Measurements from ENCODE around the gene TRIM5. TPM values are rescaled to one million over a fixed set of nuclear protein-coding genes. Genes with fewer than 3 reads are reported as not detected.

The TRIM5 gene
- total and polyA plus RNA-seq, 9 donors = 11.8 to 35.8 (median 24.5) TPM

- H3K4me3 ChIP-seq = no peak overlapping the region
- TF ChIP-seq POLR2A (IDR thresholded peaks at IDR 0.05) = no peak
- no peak for TF ChIP-seq CTCF (IDR thresholded peaks at IDR 0.05)
- TF ChIP-seq EP300 (IDR thresholded peaks at IDR 0.05) = no peak
- no peak overlapping the region for H3K27ac ChIP-seq
- no peak for DNase-seq
- no peaks in the 10 kb centered on the region for H3K27me3 ChIP-seq
- intact Hi-C loops (cut with DNase I) = no loop called here
- no peaks in the 10 kb centered on the region for H3K9me3 ChIP-seq
- 61 to 73% (median 68%) methylated on average over 5 of the region's 5 CpGs for WGBS, 3 donors
- H3K36me3 ChIP-seq = no peaks in the 10 kb centered on the region
- H3K4me1 ChIP-seq (ENCODE audit: insufficient read depth) = peaks cover 10% of the 10 kb centered on the region
Measured at GRCh38 chr11:5626196-5626595, 58.7 kb downstream of the TRIM5 start.

GRCh38 chr11:5625281-5625680 is 59.6 kb downstream of the TRIM5 start:
- DNase-seq = no peak
- Histone ChIP-seq H3K36me3 (no peaks in the 10 kb centered on the region), H3K9me3 (no peaks in the 10 kb centered on the region), H3K4me1 (ENCODE audit: insufficient read depth) (peaks cover 10% of the 10 kb centered on the region), H3K4me3 (peak overlapping the region; percentile 54), H3K27me3 (no peaks in the 10 kb centered on the region), H3K27ac (peak overlapping the region in 1 of 2 donors; percentile 16)
- WGBS, 3 donors = 3 to 9% (median 6%) methylated on average over 4 of the region's 4 CpGs
- intact Hi-C loops (cut with DNase I) = no loop called here
- TF ChIP-seq EP300 (IDR thresholded peaks at IDR 0.05) = no peak
- no peak for TF ChIP-seq CTCF (IDR thresholded peaks at IDR 0.05)
- TF ChIP-seq POLR2A (IDR thresholded peaks at IDR 0.05) = no peak

- H3K9me3 ChIP-seq = no peaks in the 10 kb centered on the region
- H3K4me1 ChIP-seq (ENCODE audit: insufficient read depth) = peaks cover 10% of the 10 kb centered on the region
- H3K36me3 ChIP-seq = no peaks in the 10 kb centered on the region
- peak; percentile 29 to 56 (median 53) for DNase-seq
- intact Hi-C loops (cut with DNase I) = no loop called here
- H3K27ac ChIP-seq = peak within 1 kb of the TSS in 1 of 2 donors; percentile 16
- TF ChIP-seq POLR2A (IDR thresholded peaks at IDR 0.05) = no peak
- WGBS, 3 donors = 10 to 18% (median 13%) methylated on average over 7 of the region's 7 CpGs
- peak within 1 kb of the TSS; percentile 54 for H3K4me3 ChIP-seq
- no peaks in the 10 kb centered on the region for H3K27me3 ChIP-seq
Measured at GRCh38 chr11:5624489-5625279, 60.2 kb downstream of the TRIM5 start, which contains the start of gene TRIM34. TRIM34 (plus strand) TSS chr11:5625001; CDS start chr11:5632332, 7,331 bp downstream.

GRCh38 chr11:5622802-5623201 is 62.1 kb downstream of the TRIM5 start:
- intact Hi-C loops (cut with DNase I) = no loop called here
- WGBS, 3 donors = 96 to 98% (median 96%) methylated on average over 3 of the region's 3 CpGs
- TF ChIP-seq EP300 (IDR thresholded peaks at IDR 0.05) = no peak
- Histone ChIP-seq H3K4me3 (no peak overlapping the region), H3K27me3 (no peaks in the 10 kb centered on the region), H3K27ac (no peak overlapping the region), H3K9me3 (no peaks in the 10 kb centered on the region), H3K4me1 (ENCODE audit: insufficient read depth) (peaks cover 10% of the 10 kb centered on the region), H3K36me3 (no peaks in the 10 kb centered on the region)
- no peak for DNase-seq

DNA sequence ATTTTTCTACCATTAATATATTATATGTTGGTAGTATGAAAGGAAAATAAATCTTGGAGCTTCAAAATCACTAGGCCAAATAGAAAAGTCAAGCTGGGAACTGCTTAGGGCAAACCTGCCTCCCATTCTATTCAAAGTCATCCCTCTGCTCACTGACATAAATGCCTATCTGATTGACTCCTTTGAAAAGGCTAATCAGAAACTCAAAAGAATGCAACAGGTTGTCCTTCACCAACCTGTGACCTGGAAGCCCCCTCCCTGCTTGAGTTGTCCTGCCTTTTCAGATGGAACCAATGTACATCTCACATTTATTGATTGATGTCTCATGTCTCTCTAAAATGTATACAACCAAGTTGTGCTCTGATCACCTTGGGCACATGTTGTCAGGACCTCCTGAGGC is 63.3 kb downstream of the TRIM5 start:
- TF ChIP-seq CTCF (IDR thresholded peaks at IDR 0.05) (no peak), EP300 (IDR thresholded peaks at IDR 0.05) (no peak), POLR2A (IDR thresholded peaks at IDR 0.05) (no peak)
- Histone ChIP-seq H3K27me3 (no peaks in the 10 kb centered on the region), H3K36me3 (no peaks in the 10 kb centered on the region), H3K27ac (no peak overlapping the region), H3K4me1 (ENCODE audit: insufficient read depth) (peaks cover 10% of the 10 kb centered on the region), H3K4me3 (no peak overlapping the region), H3K9me3 (no peaks in the 10 kb centered on the region)
- intact Hi-C loops (cut with DNase I) = no loop called here
- no peak for DNase-seq
